ENCODE measurements around the gene PLCB2. TPM values are rescaled to one million over a fixed set of nuclear protein-coding genes. Genes with fewer than 3 reads are reported as not detected.

The PLCB2 gene
- total RNA-seq, 1 experiment from 2014 or later, result 7.4 TPM

GRCh38 chr15:40296561-40297230 is 11.0 kb downstream of the PLCB2 start:
- TF ChIP-seq CTCF (conservative IDR thresholded peaks at IDR 0.05), result no peak
- no peak overlapping the region for H3K27ac ChIP-seq (ENCODE audit: insufficient read length, low read depth, low read length)
- H2BK120ac ChIP-seq (ENCODE audit: low read depth, low read length, poor library complexity, severe bottlenecking), result no peak overlapping the region
- H2BK5ac ChIP-seq (ENCODE audit: insufficient read length, low read length), result no peak overlapping the region
- Mint-ChIP-seq H3K9me3 (peaks cover 15% of the 10 kb centered on the region in 2 experiments), H3K4me3 (peak overlapping the region in 1 of 2 experiments; percentile 32; a peak in 1 of 5 replicates), H3K27ac (no peak overlapping the region; a peak in 1 of 7 replicates), H3K36me3 (ENCODE audit: insufficient read depth in 1 of 3, low read depth in 3 of 3) (peaks cover 2 to 16% (median 5%) of the 10 kb centered on the region in 3 experiments; a peak in 5 of 7 replicates), H3K4me1 (peaks cover 14 to 28% of the 10 kb centered on the region in 2 experiments), H3K27me3 (ENCODE audit: low read depth) (peaks cover 61% of the 10 kb centered on the region)
- H3K4ac ChIP-seq (ENCODE audit: low read depth, low read length), result no peak overlapping the region
- no peaks in the 10 kb centered on the region; the same call in 1 of the 2 replicates for H3K4me1 ChIP-seq (ENCODE audit: insufficient read depth, low read length)
- no peak overlapping the region for H3K23ac ChIP-seq (ENCODE audit: insufficient read length, low read depth, low read length)
- no peaks in the 10 kb centered on the region for H3K23me2 ChIP-seq (ENCODE audit: insufficient read length, low read depth, low read length, poor library complexity, severe bottlenecking)
- DNase-seq, result no peak
- no peak overlapping the region for H2BK15ac ChIP-seq (ENCODE audit: low read depth, low read length)
- H4K20me1 ChIP-seq (ENCODE audit: control insufficient read depth, insufficient read depth, insufficient read length), result no peaks in the 10 kb centered on the region
- H4K8ac ChIP-seq (replicated peaks; ENCODE audit: insufficient read length, low read depth, low read length), result no peak overlapping the region
- H3T11ph ChIP-seq (ENCODE audit: low read length), result no peak overlapping the region
- H2AFZ ChIP-seq (ENCODE audit: low read length), result no peak overlapping the region
- no peak overlapping the region for H4K91ac ChIP-seq (ENCODE audit: insufficient read length, low read depth, low read length)
- no CpG with 5 or more reads among the region's 5 CpGs for WGBS (ENCODE audit: extremely low coverage, insufficient read length, low lambda C conversion rate)
- no peak overlapping the region; the same call in 1 of the 2 replicates for H3K14ac ChIP-seq (ENCODE audit: insufficient read depth, low read length)
- H3K9ac ChIP-seq (ENCODE audit: extremely low read depth, insufficient read length, low read length), result no peak overlapping the region
- H2BK20ac ChIP-seq (ENCODE audit: low read depth, low read length, poor library complexity, severe bottlenecking), result no peak overlapping the region
- H3K9me3 ChIP-seq (ENCODE audit: control insufficient read depth, low read depth, low read length), result no peaks in the 10 kb centered on the region
- H3K4me2 ChIP-seq (ENCODE audit: insufficient read depth, insufficient read length, low read length), result no peak overlapping the region
- no peaks in the 10 kb centered on the region for H3K79me1 ChIP-seq (ENCODE audit: insufficient read depth, low read depth, low read length, poor library complexity, severe bottlenecking)
- H2AK5ac ChIP-seq (ENCODE audit: insufficient read length, low read length), result no peak overlapping the region
- no peak overlapping the region for H3K56ac ChIP-seq (ENCODE audit: insufficient read length, low read depth, low read length)
- no peaks in the 10 kb centered on the region for H3K79me2 ChIP-seq (ENCODE audit: insufficient read depth, low read length)
- no peak overlapping the region for H4K5ac ChIP-seq (ENCODE audit: insufficient read length, low read depth, low read length)
- no peak overlapping the region for H2BK12ac ChIP-seq (ENCODE audit: insufficient read length, low read depth, low read length)
- no peak overlapping the region for H3K18ac ChIP-seq (ENCODE audit: insufficient read length, low read depth, low read length)
- H3K27me3 ChIP-seq (ENCODE audit: insufficient read depth, low read length), result peaks cover 12% of the 10 kb centered on the region; the same call in 1 of the 2 replicates

All from H9 (cell line).